Skeletal muscle cell (primary cell): ENCODE measurements around the gene SV2C.

ENCODE experiments used
- DNase-seq: peaks from one replicate; pipeline ENCODE4 v3.0.0-alpha.2; 2010; ENCODE audit warnings: low read depth
- H3K4me3 ChIP-seq: 2 replicates; pipeline ENCODE4 v1.5.1; 2011; ENCODE audit warnings: low read depth, mild to moderate bottlenecking, control low read depth, low read length, moderate library complexity

SV2C gene

GRCh38 chr5:76193635-76194034 lies 110.5 kb downstream of the SV2C start:
- no peak overlapping the region for H3K4me3 ChIP-seq

GRCh38 chr5:76194340-76194739 lies 111.2 kb downstream of the SV2C start:
- DNase-seq, result no peak
- no peak overlapping the region for H3K4me3 ChIP-seq

More at GRCh38 chr5:76193635-76194034, 110.5 kb downstream of the SV2C start:
- no peak for DNase-seq

- no peak overlapping the region for H3K4me3 ChIP-seq
- no peak for DNase-seq
Observed at GRCh38 chr5:76196457-76196856, 113.3 kb downstream of the SV2C start.

- no peak overlapping the region for H3K4me3 ChIP-seq
- no peak for DNase-seq
Observed at GRCh38 chr5:76196886-76197489, 113.8 kb downstream of the SV2C start.

- no peak for DNase-seq
- no peak overlapping the region for H3K4me3 ChIP-seq
Observed at GRCh38 chr5:76197726-76198125, 114.5 kb downstream of the SV2C start.

GRCh38 chr5:76199336-76200318 lies 116.4 kb downstream of the SV2C start:
- no peak overlapping the region for H3K4me3 ChIP-seq
- DNase-seq, result no peak

- H3K4me3 ChIP-seq, result no peak overlapping the region
- DNase-seq, result no peak
Observed at GRCh38 chr5:76202182-76202581, 119.0 kb downstream of the SV2C start.

- no peak for DNase-seq
- no peak overlapping the region for H3K4me3 ChIP-seq
Observed at GRCh38 chr5:76204191-76204590, 121.0 kb downstream of the SV2C start.

- no peak for DNase-seq
- no peak overlapping the region for H3K4me3 ChIP-seq
Observed at GRCh38 chr5:76204713-76205112, 121.5 kb downstream of the SV2C start.

GRCh38 chr5:76207120-76207519 lies 123.9 kb downstream of the SV2C start:
- no peak for DNase-seq
- H3K4me3 ChIP-seq, result no peak overlapping the region

- no peak for DNase-seq
- no peak overlapping the region for H3K4me3 ChIP-seq
Observed at GRCh38 chr5:76209297-76209696, 126.1 kb downstream of the SV2C start.

GRCh38 chr5:76210946-76211345 lies 127.8 kb downstream of the SV2C start:
- H3K4me3 ChIP-seq, result no peak overlapping the region
- no peak for DNase-seq

- H3K4me3 ChIP-seq, result no peak overlapping the region
- no peak for DNase-seq
Observed at GRCh38 chr5:76213858-76214257, 130.7 kb downstream of the SV2C start.

GRCh38 chr5:76216748-76217147 lies 133.6 kb downstream of the SV2C start:
- no peak for DNase-seq
- no peak overlapping the region for H3K4me3 ChIP-seq

GRCh38 chr5:76219636-76220035 lies 136.5 kb downstream of the SV2C start:
- DNase-seq, result no peak
- no peak overlapping the region for H3K4me3 ChIP-seq

- no peak for DNase-seq
- no peak overlapping the region for H3K4me3 ChIP-seq
Observed at GRCh38 chr5:76221311-76221710, 138.1 kb downstream of the SV2C start.

GRCh38 chr5:76222318-76222717 lies 139.1 kb downstream of the SV2C start:
- H3K4me3 ChIP-seq, result no peak overlapping the region
- no peak for DNase-seq

GRCh38 chr5:76223696-76224095 lies 140.5 kb downstream of the SV2C start:
- H3K4me3 ChIP-seq, result no peak overlapping the region

GRCh38 chr5:76224898-76225297 lies 141.7 kb downstream of the SV2C start:
- H3K4me3 ChIP-seq, result no peak overlapping the region

More at GRCh38 chr5:76223696-76224095, 140.5 kb downstream of the SV2C start:
- DNase-seq, result no peak

GRCh38 chr5:76225336-76225735 lies 142.2 kb downstream of the SV2C start:
- no peak for DNase-seq
- no peak overlapping the region for H3K4me3 ChIP-seq

More at GRCh38 chr5:76224898-76225297, 141.7 kb downstream of the SV2C start:
- DNase-seq, result no peak

GRCh38 chr5:76229900-76230299 lies 146.7 kb downstream of the SV2C start:
- DNase-seq, result no peak
- H3K4me3 ChIP-seq, result no peak overlapping the region
